Type B pancreatic cell (in vitro differentiated cells): ENCODE data around the gene SLCO3A1. TPM values are rescaled to one million over a fixed set of nuclear protein-coding genes. Genes with fewer than 3 reads are reported as not detected.

ENCODE experiments used
- DNase-seq: peaks from one replicate; pipeline ENCODE4 v3.0.0; 2021; ENCODE audit warnings: mixed read lengths; ENCODE audit not compliant: unreplicated experiment; ENCODE audit errors: extremely low spot score
- H3K27ac Mint-ChIP-seq: 2 replicates; pipeline ENCODE4 v1.8.0; 2021; ENCODE audit warnings: mild to moderate bottlenecking, mixed read lengths
- H3K27me3 Mint-ChIP-seq: 2 replicates; pipeline ENCODE4 v1.8.0; 2021; ENCODE audit warnings: mixed read lengths
- H3K36me3 Mint-ChIP-seq: 2 replicates; pipeline ENCODE4 v1.8.0; 2021; ENCODE audit warnings: mixed read lengths
- H3K4me1 Mint-ChIP-seq: one replicate; pipeline ENCODE4 v1.8.0; 2021; ENCODE audit warnings: mixed read lengths; ENCODE audit not compliant: unreplicated experiment
- H3K4me3 Mint-ChIP-seq: 2 replicates; pipeline ENCODE4 v1.8.0; 2021; ENCODE audit warnings: mild to moderate bottlenecking, mixed read lengths
- H3K9me3 Mint-ChIP-seq: 2 replicates; pipeline ENCODE4 v1.8.0; 2021; ENCODE audit warnings: mixed read lengths
- total RNA-seq: library from RNA; stranded (reverse); gene quantifications from 2 replicates; pipeline ENCODE4 v1.2.1, GENCODE V29; 2021; ENCODE audit warnings: low replicate concordance
- TF ChIP-seq, protein P1 (sequence below): fragments of 200-600 bp; sonication (generic); conservative IDR thresholded peaks from 2 replicates; pipeline ENCODE4 v1.5.0; 2021; ENCODE audit warnings: antibody characterized with exemption, mild to moderate bottlenecking

Gene SLCO3A1
- total RNA-seq, 1 donor from 2014 or later: 30.9 TPM

DNA sequence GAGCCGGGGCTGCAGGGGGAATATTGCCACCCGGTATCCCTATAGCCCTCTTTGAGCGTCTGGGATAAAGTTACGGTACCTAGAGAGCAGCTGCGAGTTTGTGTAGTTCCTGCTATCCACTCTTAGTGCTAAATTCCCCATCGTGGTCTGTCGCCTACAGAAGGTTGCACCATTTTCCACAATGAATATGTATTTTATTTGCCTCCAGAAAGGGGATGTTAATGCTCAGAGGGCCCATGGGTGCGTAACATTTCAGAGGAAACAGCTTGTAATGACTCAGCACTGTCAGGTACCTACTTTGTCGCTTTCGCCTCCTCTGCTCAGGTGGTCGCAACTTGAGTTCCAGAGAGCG, 1.1 kb downstream of the SLCO3A1 start:
- peak overlapping the region; percentile 89 for H3K4me3 Mint-ChIP-seq

DNA sequence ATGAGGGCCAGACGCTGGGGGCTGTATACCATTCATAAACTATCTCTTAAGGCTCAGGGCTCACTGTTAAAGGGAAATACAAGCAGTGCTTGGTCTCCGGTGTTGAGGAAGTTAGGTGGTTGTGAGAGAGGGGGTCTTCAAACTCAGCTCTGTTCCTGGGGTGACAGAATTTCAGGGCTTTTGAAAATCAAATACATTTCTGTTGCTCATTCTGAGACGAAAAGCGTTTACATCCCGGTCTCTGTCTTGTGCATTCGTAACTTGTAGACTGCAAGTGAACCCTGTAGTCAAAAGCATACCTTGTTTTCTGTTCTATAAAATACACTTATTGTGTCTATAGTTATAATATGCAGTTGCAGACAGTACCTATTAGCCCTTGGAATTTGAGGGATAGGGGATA, 1.7 kb downstream of the SLCO3A1 start:
- TF ChIP-seq, protein P1, sequence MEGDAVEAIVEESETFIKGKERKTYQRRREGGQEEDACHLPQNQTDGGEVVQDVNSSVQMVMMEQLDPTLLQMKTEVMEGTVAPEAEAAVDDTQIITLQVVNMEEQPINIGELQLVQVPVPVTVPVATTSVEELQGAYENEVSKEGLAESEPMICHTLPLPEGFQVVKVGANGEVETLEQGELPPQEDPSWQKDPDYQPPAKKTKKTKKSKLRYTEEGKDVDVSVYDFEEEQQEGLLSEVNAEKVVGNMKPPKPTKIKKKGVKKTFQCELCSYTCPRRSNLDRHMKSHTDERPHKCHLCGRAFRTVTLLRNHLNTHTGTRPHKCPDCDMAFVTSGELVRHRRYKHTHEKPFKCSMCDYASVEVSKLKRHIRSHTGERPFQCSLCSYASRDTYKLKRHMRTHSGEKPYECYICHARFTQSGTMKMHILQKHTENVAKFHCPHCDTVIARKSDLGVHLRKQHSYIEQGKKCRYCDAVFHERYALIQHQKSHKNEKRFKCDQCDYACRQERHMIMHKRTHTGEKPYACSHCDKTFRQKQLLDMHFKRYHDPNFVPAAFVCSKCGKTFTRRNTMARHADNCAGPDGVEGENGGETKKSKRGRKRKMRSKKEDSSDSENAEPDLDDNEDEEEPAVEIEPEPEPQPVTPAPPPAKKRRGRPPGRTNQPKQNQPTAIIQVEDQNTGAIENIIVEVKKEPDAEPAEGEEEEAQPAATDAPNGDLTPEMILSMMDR: no peak
- no peaks in the 10 kb centered on the region for H3K36me3 Mint-ChIP-seq
- peak overlapping the region; percentile 89 for H3K4me3 Mint-ChIP-seq
- DNase-seq: no peak
- peaks cover 17% of the 10 kb centered on the region for H3K27me3 Mint-ChIP-seq
- H3K9me3 Mint-ChIP-seq: no peaks in the 10 kb centered on the region
- H3K27ac Mint-ChIP-seq: peak overlapping the region; percentile 84
- peaks cover 41% of the 10 kb centered on the region for H3K4me1 Mint-ChIP-seq

More for the DNA sequence above, 1.1 kb downstream of the SLCO3A1 start:
- Mint-ChIP-seq H3K27ac (peak overlapping the region; percentile 84), H3K36me3 (peaks cover under 1% of the 10 kb centered on the region), H3K4me1 (peaks cover 41% of the 10 kb centered on the region), H3K9me3 (no peaks in the 10 kb centered on the region), H3K27me3 (peaks cover 18% of the 10 kb centered on the region)
- TF ChIP-seq, protein P1: no peak
- no peak for DNase-seq

DNA sequence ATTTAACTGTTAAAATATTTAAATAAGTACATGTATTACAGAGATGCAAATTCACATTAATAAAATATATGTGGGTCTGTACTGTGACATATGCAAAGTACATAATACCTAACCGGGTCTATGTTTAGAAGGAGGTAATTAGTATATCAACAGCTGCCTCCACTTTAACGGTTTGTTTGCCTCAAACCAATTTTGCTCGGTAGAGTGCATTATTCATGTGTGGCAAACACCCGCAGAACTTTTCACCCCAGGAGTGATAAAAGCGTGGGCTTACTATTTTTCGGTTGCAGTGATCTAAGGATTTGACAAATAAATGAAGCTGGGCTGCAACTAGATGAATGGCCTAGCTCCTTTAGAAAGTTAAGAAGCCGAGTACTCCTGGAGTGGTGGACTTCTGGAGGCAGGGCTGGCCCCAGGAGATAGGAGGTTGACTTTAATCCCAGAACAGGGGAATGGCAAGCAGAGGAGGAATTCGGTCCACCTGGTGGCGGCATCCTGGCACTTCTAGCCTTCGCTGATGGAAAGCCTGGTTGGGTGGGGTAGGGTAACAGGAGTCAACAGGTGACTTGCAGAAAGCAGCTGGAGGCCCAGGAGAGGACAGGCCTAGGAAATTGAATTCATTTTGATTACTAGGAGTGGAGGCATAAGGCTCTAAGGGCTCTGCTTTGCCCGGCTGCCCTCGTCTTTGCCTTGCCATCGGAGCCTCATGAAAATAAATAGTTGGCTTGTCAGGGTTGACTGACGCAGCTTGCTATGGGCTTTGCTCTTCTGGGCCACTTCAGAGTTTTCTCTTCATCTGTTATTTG, 2.4 kb downstream of the SLCO3A1 start:
- no peaks in the 10 kb centered on the region for H3K36me3 Mint-ChIP-seq
- peaks cover 41% of the 10 kb centered on the region for H3K4me1 Mint-ChIP-seq
- H3K9me3 Mint-ChIP-seq: no peaks in the 10 kb centered on the region
- TF ChIP-seq, protein P1: peak; percentile 47
- peak overlapping the region; percentile 89 for H3K4me3 Mint-ChIP-seq
- H3K27ac Mint-ChIP-seq: peak overlapping the region; percentile 81
- no peak for DNase-seq
- H3K27me3 Mint-ChIP-seq: peaks cover 17% of the 10 kb centered on the region

DNA sequence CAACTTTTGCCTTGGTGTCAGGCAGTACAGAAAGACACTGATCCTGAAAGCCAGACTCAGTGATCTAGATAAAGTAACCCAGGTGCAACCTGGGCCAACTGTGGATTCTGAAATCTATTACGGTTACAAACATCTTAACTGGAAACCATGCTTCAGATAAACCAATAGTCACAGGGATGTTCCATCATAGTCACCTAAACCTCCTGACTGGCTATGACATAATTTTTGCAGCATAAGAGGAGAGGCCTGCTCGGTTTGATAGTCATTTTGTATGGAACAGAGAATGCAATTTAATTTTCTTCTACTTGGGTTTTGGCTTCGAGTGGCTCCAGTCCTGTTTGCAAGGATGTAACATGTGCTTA, 3.7 kb downstream of the SLCO3A1 start:
- Mint-ChIP-seq H3K9me3 (no peaks in the 10 kb centered on the region), H3K36me3 (no peaks in the 10 kb centered on the region), H3K27me3 (peaks cover 17% of the 10 kb centered on the region), H3K4me3 (peak overlapping the region; percentile 89), H3K4me1 (peaks cover 34% of the 10 kb centered on the region), H3K27ac (peak overlapping the region; percentile 52)
- TF ChIP-seq, protein P1: no peak
- DNase-seq: no peak

DNA sequence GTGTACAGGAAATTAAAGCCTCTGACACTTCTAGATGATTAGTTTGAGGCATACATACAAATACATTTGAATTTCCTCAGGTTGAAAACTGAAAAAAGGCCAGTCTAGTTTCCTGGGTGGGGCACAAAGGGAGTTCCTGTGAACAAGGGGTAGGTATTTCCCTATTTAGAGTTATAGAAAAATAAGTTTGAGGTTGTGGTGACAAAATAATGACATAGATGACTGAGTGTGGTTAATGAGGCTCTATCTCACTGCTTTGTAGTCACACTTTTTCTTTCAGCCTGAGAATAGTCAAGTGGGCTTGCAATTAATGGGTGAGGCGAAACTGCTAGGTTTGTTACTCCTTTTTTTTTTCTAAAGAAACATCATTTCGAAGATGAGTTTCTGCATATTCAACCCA, 4.3 kb downstream of the SLCO3A1 start:
- H3K27me3 Mint-ChIP-seq: peaks cover 17% of the 10 kb centered on the region
- TF ChIP-seq, protein P1: no peak
- H3K9me3 Mint-ChIP-seq: no peaks in the 10 kb centered on the region
- peak overlapping the region; percentile 54 for H3K4me3 Mint-ChIP-seq
- H3K36me3 Mint-ChIP-seq: no peaks in the 10 kb centered on the region
- H3K4me1 Mint-ChIP-seq: peaks cover 32% of the 10 kb centered on the region
- no peak for DNase-seq
- H3K27ac Mint-ChIP-seq: peak overlapping the region; percentile 52
